SH-SY5Y (cell line): ENCODE measurements around the gene FAM13B.

ENCODE experiments used
- GATA2 ChIP-seq: IDR thresholded peaks from 2 replicates; pipeline ENCODE4 v1.6.1; 2011; ENCODE audit warnings: mild to moderate bottlenecking, low read depth, low read length
- GATA3 ChIP-seq: IDR thresholded peaks from 2 replicates; pipeline ENCODE4 v1.6.1; 2011; ENCODE audit warnings: low read depth, mild to moderate bottlenecking, low read length, moderate library complexity

The FAM13B gene

GRCh38 chr5:137938751-137939143, 94.1 kb downstream of the FAM13B start:
- TF ChIP-seq GATA2 = no peak
- no peak for TF ChIP-seq GATA3

- TF ChIP-seq GATA3 (no peak), GATA2 (no peak)
These were observed 94.7 kb downstream of the FAM13B start for GRCh38 chr5:137937994-137938750.

GRCh38 chr5:137935694-137936093, 97.2 kb downstream of the FAM13B start:
- no peak for TF ChIP-seq GATA3
- TF ChIP-seq GATA2 = no peak

GRCh38 chr5:137935190-137935589, 97.7 kb downstream of the FAM13B start:
- TF ChIP-seq GATA2 (no peak), GATA3 (no peak)

GRCh38 chr5:137933491-137933911, 99.4 kb downstream of the FAM13B start:
- no peak for TF ChIP-seq GATA3
- no peak for TF ChIP-seq GATA2

- TF ChIP-seq GATA2 (no peak), GATA3 (no peak)
These were observed 100.1 kb downstream of the FAM13B start for GRCh38 chr5:137932800-137933199.

- TF ChIP-seq GATA3 (no peak), GATA2 (no peak)
These were observed 109.0 kb downstream of the FAM13B start for GRCh38 chr5:137923856-137924255.

- TF ChIP-seq GATA3 = no peak
- TF ChIP-seq GATA2 = no peak
These were observed 110.9 kb downstream of the FAM13B start for GRCh38 chr5:137921931-137922330.

- no peak for TF ChIP-seq GATA3
These were observed 116.0 kb downstream of the FAM13B start for GRCh38 chr5:137916923-137917322.

GRCh38 chr5:137914758-137915157, 118.1 kb downstream of the FAM13B start:
- TF ChIP-seq GATA2 (no peak), GATA3 (no peak)

GRCh38 chr5:137902408-137903133, 130.3 kb downstream of the FAM13B start:
- TF ChIP-seq GATA3 (no peak), GATA2 (no peak)

- TF ChIP-seq GATA2 (no peak), GATA3 (no peak)
These were observed 131.7 kb downstream of the FAM13B start for GRCh38 chr5:137901011-137901817.

GRCh38 chr5:137899493-137899892, 133.4 kb downstream of the FAM13B start:
- no peak for TF ChIP-seq GATA2
- no peak for TF ChIP-seq GATA3

- TF ChIP-seq GATA3 = no peak
- no peak for TF ChIP-seq GATA2
These were observed 136.3 kb downstream of the FAM13B start for GRCh38 chr5:137896560-137896959.
